HG03442 (cell line): Measurements from ENCODE around the gene NUTM1.

Experiments used
- ATAC-seq: cut with Tn5 transposase; IDR thresholded peaks from one replicate; pipeline ENCODE4 v1.9.1; 2021; ENCODE audit warnings: mild to moderate bottlenecking, moderate library complexity; ENCODE audit not compliant: unreplicated experiment

Gene NUTM1

DNA sequence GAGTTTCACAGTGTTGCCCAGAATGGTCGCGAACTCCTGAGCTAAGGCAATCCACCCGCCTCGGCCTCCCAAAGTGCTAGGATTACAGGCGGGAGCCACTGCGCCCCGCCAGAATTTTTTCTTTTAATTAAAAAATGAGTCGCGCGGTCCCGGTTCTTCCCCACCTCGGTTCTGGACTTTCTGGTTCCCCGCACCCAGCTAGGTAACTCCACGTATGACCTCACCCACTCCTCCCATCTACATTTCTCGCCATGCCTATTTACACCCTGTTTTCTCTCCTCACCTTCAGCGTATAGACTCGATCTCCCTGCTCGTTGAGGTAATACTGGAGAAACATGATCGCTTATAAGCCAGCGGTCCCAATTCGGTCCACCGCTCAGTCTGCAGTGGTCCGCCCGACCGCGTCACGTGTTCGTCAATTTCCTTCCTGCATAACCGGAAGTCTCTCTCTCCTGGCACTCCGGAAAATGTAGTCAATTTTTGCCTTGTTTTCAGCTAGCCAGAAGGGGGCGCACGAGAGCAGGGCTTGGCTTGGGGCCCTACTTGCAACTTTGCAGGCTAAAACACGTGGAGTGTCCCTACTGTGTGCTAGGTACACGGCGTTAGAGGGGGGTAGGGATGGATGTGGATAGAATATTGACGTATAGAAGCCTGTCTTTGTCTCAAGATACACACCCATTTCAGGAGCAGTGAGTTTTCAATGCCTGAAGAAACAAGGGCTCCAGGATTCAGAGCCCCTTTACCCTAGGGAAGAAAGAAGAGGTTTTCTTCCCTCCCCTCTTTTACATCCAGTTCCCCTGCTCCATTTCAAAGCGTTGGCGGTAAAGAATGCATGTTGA, at the start of gene NUTM1, which contains the start of gene NOP10:
NUTM1 (plus strand) TSS at position 579 of the 839 bp plus-strand sequence. CDS start 382 bp downstream, outside the sequence.
NOP10 (minus strand) TSS at position 400 of the 839 bp plus-strand sequence; CDS start at position 337, 63 bp downstream.
- peak; percentile 93 for ATAC-seq

- no peak for ATAC-seq
Measured at GRCh38 chr15:34297059-34297458, 46.1 kb upstream of the NUTM1 start.

GRCh38 chr15:34301058-34301457, 42.1 kb upstream of the NUTM1 start:
- no peak for ATAC-seq

- ATAC-seq: no peak
Measured at GRCh38 chr15:34304613-34305012, 38.5 kb upstream of the NUTM1 start.

GRCh38 chr15:34311563-34311962, 31.6 kb upstream of the NUTM1 start:
- no peak for ATAC-seq

GRCh38 chr15:34314491-34315490, 28.3 kb upstream of the NUTM1 start:
- no peak for ATAC-seq

GRCh38 chr15:34318277-34319079, 24.6 kb upstream of the NUTM1 start:
- ATAC-seq: peak; percentile 57

- no peak for ATAC-seq
Measured at GRCh38 chr15:34323217-34323616, 19.9 kb upstream of the NUTM1 start.

DNA sequence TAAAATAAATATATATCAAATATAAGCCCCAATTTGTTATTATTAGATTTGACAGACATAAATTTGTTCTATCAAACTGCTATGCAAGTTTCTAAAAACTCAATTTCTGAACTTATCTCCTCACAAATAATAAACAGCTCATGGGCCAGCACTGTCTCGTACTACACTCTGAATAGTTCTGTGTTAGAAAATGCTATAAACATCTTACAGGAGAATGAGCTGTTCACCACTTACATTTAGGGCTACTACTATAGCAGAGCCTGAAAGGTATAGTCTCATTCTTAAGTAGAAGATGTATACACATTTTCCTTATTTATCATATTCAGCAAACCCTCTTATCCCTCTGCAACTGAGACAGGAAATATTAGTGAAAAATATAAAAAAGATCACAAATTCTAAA, 18.2 kb upstream of the NUTM1 start:
- no peak for ATAC-seq

GRCh38 chr15:34325368-34325767, 17.7 kb upstream of the NUTM1 start:
- no peak for ATAC-seq

DNA sequence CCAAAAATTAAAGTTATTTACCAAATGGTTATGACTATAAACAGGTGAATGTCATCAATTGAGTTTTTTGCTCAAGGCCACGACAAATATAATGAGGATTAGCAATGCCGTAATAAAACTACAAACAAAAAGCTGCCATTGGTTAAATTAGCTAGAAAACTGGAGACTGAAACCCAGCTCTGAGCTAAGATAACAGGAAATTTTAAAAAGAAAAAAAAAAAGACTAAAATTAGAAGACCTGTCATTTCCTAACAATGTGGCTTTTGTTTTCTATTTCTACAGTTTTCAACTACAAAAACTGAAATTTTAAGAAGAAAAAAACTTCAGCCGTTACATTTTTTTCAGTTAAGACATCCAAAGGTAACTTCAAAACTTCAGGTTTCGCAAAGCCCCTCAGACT, 15.2 kb upstream of the NUTM1 start:
- ATAC-seq: no peak

DNA sequence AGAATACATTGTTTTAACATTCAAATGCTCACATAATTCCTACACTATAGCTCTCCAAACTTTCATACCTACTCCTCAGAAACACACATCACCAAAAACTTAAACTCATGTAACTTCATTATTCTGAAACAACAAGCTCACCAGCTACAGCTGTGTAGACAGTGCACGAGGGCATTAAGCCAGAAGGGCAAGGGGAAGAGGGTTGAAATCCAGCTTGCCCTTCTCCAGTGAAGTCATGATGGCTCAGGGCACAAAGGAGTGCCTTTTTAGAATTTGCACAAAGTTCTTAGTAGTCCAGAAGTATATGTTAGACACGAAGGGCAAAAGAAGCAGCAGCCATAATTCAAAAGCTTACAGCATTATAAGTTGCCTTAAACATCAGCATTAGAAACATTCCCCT, 14.1 kb upstream of the NUTM1 start:
- ATAC-seq: no peak

GRCh38 chr15:34330279-34330678, 12.8 kb upstream of the NUTM1 start:
- no peak for ATAC-seq

- no peak for ATAC-seq
Measured at GRCh38 chr15:34331809-34332208, 11.3 kb upstream of the NUTM1 start.

- no peak for ATAC-seq
Measured at GRCh38 chr15:34332553-34333120, 10.5 kb upstream of the NUTM1 start.

- no peak for ATAC-seq
Measured at GRCh38 chr15:34334672-34335071, 8.4 kb upstream of the NUTM1 start.

GRCh38 chr15:34335176-34336032, 7.7 kb upstream of the NUTM1 start:
- ATAC-seq: no peak

- ATAC-seq: no peak
Measured at GRCh38 chr15:34336231-34336990, 6.7 kb upstream of the NUTM1 start.
